Panc1 (cell line): Measurements from ENCODE around the gene MEGF6. TPM values are rescaled to one million over a fixed set of nuclear protein-coding genes. Genes with fewer than 3 reads are reported as not detected.

Experiments used
- ATAC-seq: fragments of 200-7000 bp; cut with Tn5 transposase; 2 replicates; pipeline ENCODE4 v1.9.1; 2020; ENCODE audit warnings: mild to moderate bottlenecking, moderate library complexity
- BruUV-seq: library from RNA; stranded (reverse); fragments of 400-500 nt; replicated peaks from 2 replicates; lab custom pipeline; 2021; lab: Mats Ljungman, UMichigan
- CTCF ChIA-PET: fragments of 300-600 bp; sonication (Branson Sonifier 250); formaldehyde crosslinking; loops from one replicate; lab custom pipeline; 2022; ENCODE audit warnings: antibody characterized with exemption; lab: Charles Lee
- POLR2A ChIA-PET: fragments of 300-600 bp; sonication (Branson Sonifier 250); formaldehyde crosslinking; loops from one replicate; lab custom pipeline; 2022; ENCODE audit warnings: antibody characterized with exemption; lab: Charles Lee
- DNase-seq: peaks from one replicate; pipeline ENCODE4 v3.0.0-alpha.2; 2010; ENCODE audit warnings: low read depth, low spot score
- H3K27ac ChIP-seq: 2 replicates; pipeline ENCODE4 v1.5.1; 2011; ENCODE audit warnings: mild to moderate bottlenecking, low read length, inconsistent platforms
- H3K27me3 ChIP-seq: fragments of 200-500 bp; sonication (Bioruptor generic); 2 replicates; pipeline ENCODE4 v1.6.0; 2014; ENCODE audit warnings: low read length, inconsistent platforms; ENCODE audit not compliant: control insufficient read depth, insufficient read depth
- H3K36me3 ChIP-seq: fragments of 200-500 bp; sonication (Bioruptor generic); 2 replicates; pipeline ENCODE4 v1.5.1; 2014; ENCODE audit warnings: inconsistent platforms, mild to moderate bottlenecking, low read length, moderate library complexity; ENCODE audit not compliant: control insufficient read depth, insufficient read depth
- H3K4me1 ChIP-seq: 2 replicates; pipeline ENCODE4 v1.5.1; 2011; ENCODE audit warnings: inconsistent platforms, mild to moderate bottlenecking, low read length, moderate library complexity; ENCODE audit not compliant: control insufficient read depth, insufficient read depth
- H3K4me3 ChIP-seq, 2 experiments: 2 replicates each; pipeline ENCODE4 v1.5.1; 2011 to 2012; ENCODE audit warnings: low read depth in 2 of 2, low read length in 2 of 2, mild to moderate bottlenecking in 2 of 2, inconsistent platforms in 1 of 2, moderate library complexity in 1 of 2
- H3K9me3 ChIP-seq: fragments of 200-500 bp; sonication (Bioruptor generic); 2 replicates; pipeline ENCODE4 v1.5.1; 2014; ENCODE audit warnings: low read depth, mild to moderate bottlenecking, inconsistent platforms, low read length, moderate library complexity; ENCODE audit not compliant: control insufficient read depth, insufficient read depth
- POLR2AphosphoS5 ChIP-seq: IDR thresholded peaks from 2 replicates; pipeline ENCODE4 v1.6.1; 2012; ENCODE audit warnings: mild to moderate bottlenecking, low read depth, low read length, moderate library complexity
- SIN3A ChIP-seq: IDR thresholded peaks from 2 replicates; pipeline ENCODE4 v1.6.1; 2012; ENCODE audit warnings: low read depth, mild to moderate bottlenecking, low read length, moderate library complexity, borderline replicate concordance; ENCODE audit not compliant: insufficient read depth
- TCF7L2 ChIP-seq: IDR thresholded peaks from 2 replicates; pipeline ENCODE4 v1.6.1; 2011; ENCODE audit warnings: mild to moderate bottlenecking, low read depth, low read length, inconsistent platforms
- in situ Hi-C: cut with HindIII; loops from 2 replicates; pipeline ENCODE4 v1.10.0; 2016; ENCODE audit warnings: low sequenced_read_pairs, low pct_unique_long_range_greater_than_20kb
- intact Hi-C: fragments of 100-400 bp; cut with micrococcal nuclease; formaldehyde crosslinking; loops from one replicate; pipeline ENCODE4 v1.10.0; 2022; ENCODE audit not compliant: unreplicated experiment
- total RNA-seq: library from RNA; stranded (reverse); gene quantifications from one replicate; pipeline ENCODE4 v1.2.1, GENCODE V29; 2021; ENCODE audit not compliant: unreplicated experiment
- TF ChIP-seq, protein P1 (sequence below): fragments of 450-650 bp; IDR thresholded peaks from 2 replicates; pipeline ENCODE4 v1.5.1; 2017; ENCODE audit warnings: mild to moderate bottlenecking
- TF ChIP-seq, protein P2 (sequence below), 2 experiments: IDR thresholded peaks; 2 replicates each; pipeline ENCODE4 v1.6.1; 2011 to 2012; ENCODE audit warnings: low read depth in 2 of 2, control low read depth in 1 of 2, low read length in 1 of 2, mild to moderate bottlenecking in 1 of 2, moderate library complexity in 1 of 2; ENCODE audit not compliant: insufficient read depth in 1 of 2

The MEGF6 gene
- total RNA-seq, 1 experiment from 2014 or later: 32.6 TPM

DNA sequence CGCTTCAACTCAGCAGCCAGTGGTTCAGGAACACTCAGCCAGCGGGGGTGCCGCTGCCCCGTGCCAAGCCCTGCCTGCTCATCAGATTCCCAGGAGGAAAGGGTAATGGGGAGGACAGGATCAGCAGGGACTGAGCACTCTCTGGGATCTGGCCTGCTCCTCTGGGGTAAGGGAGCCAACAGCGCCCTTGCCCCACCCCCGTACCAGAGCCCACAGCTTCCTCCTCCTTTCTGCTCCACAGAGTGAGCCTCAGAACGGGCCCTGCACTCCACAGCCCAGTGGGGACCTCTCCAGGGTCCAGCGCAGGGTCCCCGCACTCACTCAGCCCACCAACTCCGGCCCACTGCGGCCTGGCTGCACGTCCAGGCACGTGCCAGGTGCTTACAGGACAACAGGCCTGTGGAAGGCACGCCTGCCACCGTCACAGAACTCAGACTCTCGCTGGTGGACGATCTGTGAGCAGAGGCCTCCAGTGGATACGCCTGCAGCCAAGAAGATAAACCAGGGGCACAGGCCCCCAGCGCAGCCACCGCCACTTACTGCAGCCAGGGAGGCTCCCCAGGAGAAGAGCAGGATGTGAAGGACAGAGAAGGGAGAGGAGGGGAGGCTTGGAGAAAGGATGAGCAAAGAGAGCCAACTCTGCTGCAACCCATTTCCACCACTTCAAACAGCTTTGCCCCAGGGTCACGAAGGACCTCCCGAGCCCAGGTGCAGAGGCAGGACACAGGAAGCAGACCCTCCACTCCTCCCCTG is 2.1 kb downstream of the MEGF6 start:
- no TSS peak for BruUV-seq
- Histone ChIP-seq H3K27ac (no peak overlapping the region), H3K36me3 (no peaks in the 10 kb centered on the region), H3K4me3 (no peak overlapping the region), H3K27me3 (no peaks in the 10 kb centered on the region), H3K4me1 (peaks cover 25% of the 10 kb centered on the region), H3K9me3 (no peaks in the 10 kb centered on the region)
- intact Hi-C loops (no loop called here), in situ Hi-C loops (no loop called here)
- POLR2A ChIA-PET: no interaction called here
- CTCF ChIA-PET: interaction anchor here (0.5 to 0.8 kb wide), 2 partner anchors 18 to 118 kb away, joined by 3 to 4 read pairs; no protein-coding TSS in a partner anchor
- ATAC-seq: no peak
- DNase-seq: no peak
- TF ChIP-seq POLR2AphosphoS5 (no peak), SIN3A (no peak), TCF7L2 (no peak)
- TF ChIP-seq, protein P1, sequence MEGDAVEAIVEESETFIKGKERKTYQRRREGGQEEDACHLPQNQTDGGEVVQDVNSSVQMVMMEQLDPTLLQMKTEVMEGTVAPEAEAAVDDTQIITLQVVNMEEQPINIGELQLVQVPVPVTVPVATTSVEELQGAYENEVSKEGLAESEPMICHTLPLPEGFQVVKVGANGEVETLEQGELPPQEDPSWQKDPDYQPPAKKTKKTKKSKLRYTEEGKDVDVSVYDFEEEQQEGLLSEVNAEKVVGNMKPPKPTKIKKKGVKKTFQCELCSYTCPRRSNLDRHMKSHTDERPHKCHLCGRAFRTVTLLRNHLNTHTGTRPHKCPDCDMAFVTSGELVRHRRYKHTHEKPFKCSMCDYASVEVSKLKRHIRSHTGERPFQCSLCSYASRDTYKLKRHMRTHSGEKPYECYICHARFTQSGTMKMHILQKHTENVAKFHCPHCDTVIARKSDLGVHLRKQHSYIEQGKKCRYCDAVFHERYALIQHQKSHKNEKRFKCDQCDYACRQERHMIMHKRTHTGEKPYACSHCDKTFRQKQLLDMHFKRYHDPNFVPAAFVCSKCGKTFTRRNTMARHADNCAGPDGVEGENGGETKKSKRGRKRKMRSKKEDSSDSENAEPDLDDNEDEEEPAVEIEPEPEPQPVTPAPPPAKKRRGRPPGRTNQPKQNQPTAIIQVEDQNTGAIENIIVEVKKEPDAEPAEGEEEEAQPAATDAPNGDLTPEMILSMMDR: no peak
- TF ChIP-seq, protein P2, sequence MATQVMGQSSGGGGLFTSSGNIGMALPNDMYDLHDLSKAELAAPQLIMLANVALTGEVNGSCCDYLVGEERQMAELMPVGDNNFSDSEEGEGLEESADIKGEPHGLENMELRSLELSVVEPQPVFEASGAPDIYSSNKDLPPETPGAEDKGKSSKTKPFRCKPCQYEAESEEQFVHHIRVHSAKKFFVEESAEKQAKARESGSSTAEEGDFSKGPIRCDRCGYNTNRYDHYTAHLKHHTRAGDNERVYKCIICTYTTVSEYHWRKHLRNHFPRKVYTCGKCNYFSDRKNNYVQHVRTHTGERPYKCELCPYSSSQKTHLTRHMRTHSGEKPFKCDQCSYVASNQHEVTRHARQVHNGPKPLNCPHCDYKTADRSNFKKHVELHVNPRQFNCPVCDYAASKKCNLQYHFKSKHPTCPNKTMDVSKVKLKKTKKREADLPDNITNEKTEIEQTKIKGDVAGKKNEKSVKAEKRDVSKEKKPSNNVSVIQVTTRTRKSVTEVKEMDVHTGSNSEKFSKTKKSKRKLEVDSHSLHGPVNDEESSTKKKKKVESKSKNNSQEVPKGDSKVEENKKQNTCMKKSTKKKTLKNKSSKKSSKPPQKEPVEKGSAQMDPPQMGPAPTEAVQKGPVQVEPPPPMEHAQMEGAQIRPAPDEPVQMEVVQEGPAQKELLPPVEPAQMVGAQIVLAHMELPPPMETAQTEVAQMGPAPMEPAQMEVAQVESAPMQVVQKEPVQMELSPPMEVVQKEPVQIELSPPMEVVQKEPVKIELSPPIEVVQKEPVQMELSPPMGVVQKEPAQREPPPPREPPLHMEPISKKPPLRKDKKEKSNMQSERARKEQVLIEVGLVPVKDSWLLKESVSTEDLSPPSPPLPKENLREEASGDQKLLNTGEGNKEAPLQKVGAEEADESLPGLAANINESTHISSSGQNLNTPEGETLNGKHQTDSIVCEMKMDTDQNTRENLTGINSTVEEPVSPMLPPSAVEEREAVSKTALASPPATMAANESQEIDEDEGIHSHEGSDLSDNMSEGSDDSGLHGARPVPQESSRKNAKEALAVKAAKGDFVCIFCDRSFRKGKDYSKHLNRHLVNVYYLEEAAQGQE (IDR thresholded peaks at IDR 0.05; ENCODE audit: insufficient read depth in 1 of 2, low read depth in 2 of 2, low read length in 1 of 2): no peak

DNA sequence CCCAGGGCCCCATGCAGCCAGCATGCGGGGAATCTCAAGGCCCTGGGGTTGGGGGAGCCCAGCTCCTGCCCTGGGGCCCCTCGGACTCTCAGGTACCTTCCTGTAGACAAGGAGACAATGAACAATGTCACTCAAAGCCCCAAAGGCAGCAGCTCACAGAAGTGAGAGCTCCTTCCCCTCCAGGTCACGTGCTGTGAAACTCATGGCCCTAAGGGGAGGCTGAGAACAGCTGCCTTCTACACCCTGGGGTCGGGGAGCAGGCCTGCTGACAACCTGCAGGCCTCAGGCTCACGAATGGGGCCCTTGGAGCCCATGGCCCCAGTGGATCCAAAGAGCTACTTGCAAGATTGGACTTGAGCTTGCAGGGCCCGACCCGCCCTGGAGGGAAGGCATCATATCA is 3.2 kb downstream of the MEGF6 start:
- intact Hi-C loops: no loop called here
- POLR2A ChIA-PET: no interaction called here
- BruUV-seq: no TSS peak

DNA sequence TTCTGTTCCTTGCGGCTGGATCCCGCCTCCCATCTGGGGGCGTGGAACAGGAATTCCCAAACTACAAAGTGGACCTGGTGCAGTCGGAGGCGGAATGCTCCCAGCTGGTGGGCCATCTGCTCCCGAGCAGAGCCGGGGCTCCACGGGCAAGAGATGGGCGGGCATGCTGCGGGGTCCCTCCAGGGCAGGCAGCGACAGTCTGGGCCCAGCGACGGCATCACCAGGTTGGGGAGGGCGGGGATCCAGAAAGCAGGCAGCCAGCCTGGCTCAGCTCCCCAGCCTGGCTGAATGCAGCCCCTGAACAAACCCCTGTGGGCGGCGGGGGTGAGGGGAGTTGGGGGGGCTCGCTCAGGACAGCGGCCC is 3.6 kb downstream of the MEGF6 start:
- Histone ChIP-seq H3K27ac (no peak overlapping the region), H3K4me3 (no peak overlapping the region), H3K4me1 (peaks cover 10% of the 10 kb centered on the region), H3K9me3 (no peaks in the 10 kb centered on the region), H3K27me3 (no peaks in the 10 kb centered on the region), H3K36me3 (no peaks in the 10 kb centered on the region)
- ChIA-PET POLR2A (no interaction called here), CTCF (interaction anchor here (0.6 to 0.7 kb wide), 2 partner anchors 12 to 20 kb away, joined by 5 to 9 read pairs; no protein-coding TSS in a partner anchor)
- in situ Hi-C loops: no loop called here
- no peak for DNase-seq
- intact Hi-C loops: no loop called here
- ATAC-seq: no peak
- BruUV-seq: no TSS peak
- TF ChIP-seq, protein P1: no peak
- TF ChIP-seq SIN3A: no peak

More for the DNA sequence above, 3.2 kb downstream of the MEGF6 start:
- ATAC-seq (no peak), DNase-seq (no peak)
- Histone ChIP-seq H3K4me3 (no peak overlapping the region), H3K36me3 (no peaks in the 10 kb centered on the region), H3K27ac (no peak overlapping the region), H3K4me1 (peaks cover 14% of the 10 kb centered on the region), H3K9me3 (no peaks in the 10 kb centered on the region), H3K27me3 (no peaks in the 10 kb centered on the region)
- CTCF ChIA-PET: interaction anchor here (0.8 kb wide), 1 partner anchor 117 kb away, joined by 4 read pairs; no protein-coding TSS in a partner anchor
- no peak for TF ChIP-seq SIN3A
- in situ Hi-C loops: no loop called here
